ENCODE measurements around the gene IGSF10.

DNA sequence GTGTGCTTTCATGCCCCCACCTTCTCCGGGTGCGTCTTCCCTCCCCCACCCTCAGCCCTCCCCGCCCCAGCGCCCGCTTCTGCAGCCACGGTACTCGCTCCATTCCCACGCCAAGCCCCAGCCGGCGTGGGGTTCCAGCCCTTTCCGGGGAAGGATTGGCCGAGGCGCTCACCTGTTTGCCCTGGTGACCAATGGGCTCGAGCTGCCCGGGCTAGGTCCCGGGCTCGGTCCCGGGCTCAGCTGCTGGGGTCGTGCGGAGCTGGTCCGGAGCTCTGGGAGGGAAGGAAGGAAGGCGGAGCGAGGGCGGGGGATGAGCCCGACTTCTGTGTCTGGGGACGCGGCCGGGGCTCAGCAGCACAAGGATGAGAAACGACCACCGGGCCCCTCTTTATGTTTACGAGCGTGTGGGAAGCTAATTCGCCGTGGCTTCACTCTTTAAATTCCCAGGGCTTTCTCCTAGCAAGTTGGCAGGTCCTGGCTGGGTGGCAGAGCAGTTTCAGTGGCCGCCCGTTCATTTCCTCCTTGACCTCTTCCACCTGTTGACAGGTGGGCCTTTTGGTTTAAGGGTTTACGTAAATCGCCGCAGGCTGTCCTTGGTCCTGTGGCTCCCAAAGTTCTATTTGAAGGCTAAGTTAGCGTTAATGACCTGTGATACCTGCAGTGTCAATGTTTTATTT lies at the start of gene IGSF10:
- TF ChIP-seq, protein P1, sequence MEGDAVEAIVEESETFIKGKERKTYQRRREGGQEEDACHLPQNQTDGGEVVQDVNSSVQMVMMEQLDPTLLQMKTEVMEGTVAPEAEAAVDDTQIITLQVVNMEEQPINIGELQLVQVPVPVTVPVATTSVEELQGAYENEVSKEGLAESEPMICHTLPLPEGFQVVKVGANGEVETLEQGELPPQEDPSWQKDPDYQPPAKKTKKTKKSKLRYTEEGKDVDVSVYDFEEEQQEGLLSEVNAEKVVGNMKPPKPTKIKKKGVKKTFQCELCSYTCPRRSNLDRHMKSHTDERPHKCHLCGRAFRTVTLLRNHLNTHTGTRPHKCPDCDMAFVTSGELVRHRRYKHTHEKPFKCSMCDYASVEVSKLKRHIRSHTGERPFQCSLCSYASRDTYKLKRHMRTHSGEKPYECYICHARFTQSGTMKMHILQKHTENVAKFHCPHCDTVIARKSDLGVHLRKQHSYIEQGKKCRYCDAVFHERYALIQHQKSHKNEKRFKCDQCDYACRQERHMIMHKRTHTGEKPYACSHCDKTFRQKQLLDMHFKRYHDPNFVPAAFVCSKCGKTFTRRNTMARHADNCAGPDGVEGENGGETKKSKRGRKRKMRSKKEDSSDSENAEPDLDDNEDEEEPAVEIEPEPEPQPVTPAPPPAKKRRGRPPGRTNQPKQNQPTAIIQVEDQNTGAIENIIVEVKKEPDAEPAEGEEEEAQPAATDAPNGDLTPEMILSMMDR (IDR thresholded peaks at IDR 0.05; ENCODE audit: low read depth, low read length) = no peak
- no peak for TF ChIP-seq EZH2phosphoT487 (IDR thresholded peaks at IDR 0.05; ENCODE audit: low read depth)
